ENCODE data around the gene NEUROD1.
A peak's percentile ranks its signal among the peaks of the same experiment; 100 is the strongest.

Gene NEUROD1

DNA sequence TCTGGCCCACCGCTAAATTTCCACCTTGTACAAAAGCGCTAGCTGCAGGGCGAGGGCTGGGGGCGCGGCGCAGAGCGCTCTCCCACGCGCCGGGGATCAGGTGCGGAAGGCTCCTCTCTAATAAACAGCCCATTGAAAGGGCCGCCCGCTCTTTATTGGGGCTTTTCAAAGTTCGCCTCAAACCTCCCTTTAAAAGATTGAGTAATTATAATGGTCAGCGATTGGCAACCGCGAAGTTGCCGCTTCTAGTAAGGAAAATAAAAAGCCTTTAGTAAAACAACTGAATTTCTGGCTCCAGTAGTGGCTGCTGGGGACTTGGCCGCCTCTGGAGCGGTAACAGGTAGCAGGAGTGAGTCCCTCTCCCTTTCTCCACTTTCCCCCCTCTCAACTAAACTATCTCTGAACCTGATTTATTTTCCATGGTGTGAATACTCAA is 755 bp downstream of the NEUROD1 start:
- no peak for DNase-seq

DNA sequence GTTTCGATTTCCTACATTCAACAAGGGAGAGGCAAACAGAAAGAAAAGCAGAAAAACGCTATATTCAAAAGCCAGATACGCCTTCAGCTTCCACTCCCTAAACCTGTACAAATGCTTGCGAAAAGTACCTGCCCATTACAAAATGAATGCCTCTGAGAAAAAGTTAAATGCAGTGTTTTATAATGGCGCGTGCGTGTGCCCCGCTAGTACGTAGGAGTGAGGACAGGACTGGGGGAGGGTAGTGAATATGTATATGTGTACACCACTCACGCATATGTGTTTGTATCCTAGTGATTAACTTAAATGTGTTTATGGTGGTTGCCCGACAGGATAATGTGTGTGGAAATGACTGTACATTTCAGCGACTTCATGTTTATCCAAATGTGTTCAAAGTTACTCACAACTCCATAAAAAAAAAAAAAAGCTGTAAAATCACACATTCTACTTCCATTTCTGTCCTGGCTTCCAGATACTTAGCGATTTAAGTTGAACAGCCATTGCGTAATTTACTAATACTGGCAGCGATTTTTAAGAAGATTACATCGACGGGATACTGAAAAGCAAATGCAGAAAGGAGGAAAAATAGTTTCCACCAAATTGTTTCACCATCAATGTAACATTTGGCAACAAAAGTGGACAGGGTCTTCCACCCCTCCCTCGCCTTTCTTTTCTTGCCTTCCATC is 1.3 kb downstream of the NEUROD1 start:
- no peak for DNase-seq

DNA sequence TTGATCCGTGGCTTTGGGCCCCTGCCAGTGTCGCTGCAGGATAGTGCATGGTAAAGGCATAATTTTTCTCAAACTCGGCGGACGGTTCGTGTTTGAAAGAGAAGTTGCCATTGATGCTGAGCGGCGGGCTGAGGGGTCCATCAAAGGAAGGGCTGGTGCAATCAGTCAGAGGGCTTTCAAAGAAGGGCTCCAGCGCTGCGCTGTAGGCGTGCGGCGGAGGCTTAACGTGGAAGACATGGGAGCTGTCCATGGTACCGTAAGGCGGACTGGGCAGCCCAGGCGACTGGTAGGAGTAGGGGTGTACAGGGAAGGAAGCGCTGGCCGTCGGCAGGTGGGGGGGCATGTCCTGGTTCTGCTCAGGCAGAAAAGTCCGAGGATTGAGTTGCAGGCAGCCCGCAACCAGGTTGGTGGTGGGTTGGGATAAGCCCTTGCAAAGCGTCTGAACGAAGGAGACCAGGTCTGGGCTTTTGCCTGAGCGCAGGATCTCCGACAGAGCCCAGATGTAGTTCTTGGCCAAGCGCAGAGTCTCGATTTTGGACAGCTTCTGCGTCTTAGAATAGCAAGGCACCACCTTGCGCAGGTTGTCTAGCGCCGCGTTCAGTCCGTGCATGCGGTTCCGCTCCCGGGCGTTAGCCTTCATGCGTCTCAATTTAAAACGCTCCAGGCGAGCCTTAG is 2.3 kb downstream of the NEUROD1 start:
- DNase-seq, result peak; percentile 74

DNA sequence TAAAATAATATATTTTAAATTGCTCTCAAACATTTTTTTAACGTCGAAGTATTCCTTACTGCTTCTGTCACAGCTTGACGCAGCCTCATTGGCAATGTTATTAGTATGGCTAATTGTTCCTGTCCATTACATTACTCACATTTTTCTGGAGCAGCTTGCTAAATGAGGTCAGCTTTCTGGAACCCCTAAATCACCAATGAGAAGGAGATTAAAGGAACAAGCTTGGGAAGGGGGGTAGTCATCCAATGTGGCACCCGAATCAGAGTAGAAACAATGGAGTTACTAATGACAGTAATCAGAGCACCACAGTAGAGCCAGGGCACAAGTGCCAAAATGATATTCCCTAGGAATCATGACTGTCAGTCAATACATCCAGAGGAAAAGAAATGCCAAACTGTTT is 5.1 kb downstream of the NEUROD1 start:
- no peak for DNase-seq

DNA sequence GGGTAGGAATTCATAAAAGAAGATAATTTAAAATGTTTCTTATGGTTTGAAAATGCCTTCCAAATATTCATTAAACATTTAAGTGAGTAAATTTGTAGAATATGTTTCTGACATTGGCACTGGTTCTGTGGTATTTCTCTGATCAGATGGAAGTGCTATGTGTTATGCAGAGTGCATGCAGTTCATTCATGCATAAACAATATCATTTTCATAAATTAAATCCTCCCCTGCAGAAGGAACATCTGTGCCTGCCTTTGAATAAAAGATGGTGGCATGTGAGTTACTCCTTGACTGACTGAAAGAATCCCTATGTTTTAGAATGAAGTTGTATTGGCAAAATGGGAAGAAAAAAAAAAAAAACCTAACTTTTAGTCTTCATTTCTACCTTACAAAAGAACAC is 5.9 kb downstream of the NEUROD1 start:
- DNase-seq, result no peak

DNA sequence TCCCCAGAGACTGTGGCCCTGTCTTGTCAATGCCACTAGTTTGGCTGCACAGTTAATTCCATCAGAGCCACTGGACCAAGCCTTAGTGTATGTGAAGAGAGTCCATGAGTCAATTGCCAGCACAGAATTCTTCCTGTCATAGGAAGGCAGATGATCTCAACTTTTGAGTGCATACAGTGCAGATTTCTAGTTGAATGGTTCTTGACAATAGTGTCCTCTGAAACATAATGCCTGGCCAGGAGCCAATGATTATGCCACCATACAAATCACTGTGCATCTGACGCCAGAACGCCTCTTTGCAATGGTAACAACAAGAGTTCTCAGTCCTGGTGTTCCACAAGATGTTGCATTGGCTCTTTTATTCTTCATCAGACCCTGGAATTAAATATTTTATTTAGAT is 7.1 kb downstream of the NEUROD1 start:
- DNase-seq, result no peak

DNA sequence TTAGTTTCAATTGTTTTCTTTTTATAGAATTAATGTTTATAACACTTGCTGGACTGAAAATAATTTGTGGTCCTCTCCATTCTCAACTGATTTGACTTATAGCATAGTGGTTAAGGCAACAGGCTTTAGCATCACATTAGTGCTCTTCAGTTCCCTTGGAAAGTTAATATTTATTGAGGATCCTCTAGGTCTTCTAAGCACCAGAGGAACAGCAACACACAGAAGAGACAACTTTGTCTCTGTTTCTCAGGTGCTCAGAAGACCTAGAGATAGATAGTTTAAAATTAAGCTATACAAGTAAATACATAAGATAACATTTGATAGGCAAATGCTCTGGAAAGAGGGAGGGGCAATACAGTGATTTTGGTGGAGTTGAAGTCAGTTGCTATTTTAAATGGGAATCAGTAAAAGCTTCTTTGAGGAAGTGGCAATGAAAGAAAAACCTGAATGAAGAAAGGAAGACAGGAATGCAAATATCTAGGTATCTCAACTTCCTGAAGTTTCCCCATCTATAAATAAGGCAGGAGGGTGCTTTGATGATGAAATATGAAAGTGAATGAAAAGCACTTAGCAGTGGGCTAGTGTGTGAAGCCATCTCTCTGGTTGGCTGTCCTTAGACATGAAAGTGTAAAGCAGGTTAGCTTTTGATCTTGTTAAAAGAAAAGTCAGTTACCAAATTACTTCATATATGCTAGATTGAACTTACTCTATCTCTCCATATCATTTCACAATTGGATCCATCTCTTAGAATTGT is 7.9 kb downstream of the NEUROD1 start:
- DNase-seq, result no peak

DNA sequence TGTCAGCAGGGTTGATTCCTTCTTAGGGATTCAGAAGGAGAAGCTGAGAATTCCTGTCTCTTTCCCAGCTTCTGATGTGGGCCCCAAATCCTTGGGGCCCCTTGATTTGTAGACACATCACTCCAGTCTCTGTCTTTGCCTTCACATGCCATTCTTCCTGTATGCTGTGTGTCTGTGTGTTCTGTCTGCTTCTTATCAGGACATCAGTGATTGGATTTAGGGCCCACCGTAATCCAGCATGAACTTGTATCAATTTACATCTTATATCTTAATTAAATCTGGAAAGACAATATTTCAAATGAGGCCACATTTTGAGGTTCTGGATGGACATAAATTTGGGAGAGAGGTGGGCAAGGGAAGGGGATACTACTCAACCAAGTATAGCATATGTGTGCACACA is 9.7 kb downstream of the NEUROD1 start:
- no peak for DNase-seq

DNA sequence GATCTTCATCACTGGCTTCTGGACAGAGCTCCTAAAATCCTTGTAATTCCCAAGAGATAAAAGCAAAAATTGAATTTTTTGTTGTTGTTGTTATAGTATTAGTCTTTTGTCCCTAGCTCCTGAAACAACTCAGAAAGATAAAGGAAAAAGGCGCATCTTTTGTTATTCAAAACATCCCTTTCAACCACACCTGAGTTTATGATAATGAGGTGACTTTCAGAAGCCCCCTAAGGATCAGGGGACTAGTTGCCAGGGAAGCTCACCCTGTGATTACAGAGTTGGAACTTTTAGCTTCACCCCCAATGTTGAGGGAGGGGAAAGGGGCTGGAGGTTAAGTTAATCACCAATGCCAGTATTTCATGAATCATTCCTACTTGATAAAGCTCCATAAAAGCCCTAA is 13.1 kb downstream of the NEUROD1 start:
- DNase-seq, result no peak

DNA sequence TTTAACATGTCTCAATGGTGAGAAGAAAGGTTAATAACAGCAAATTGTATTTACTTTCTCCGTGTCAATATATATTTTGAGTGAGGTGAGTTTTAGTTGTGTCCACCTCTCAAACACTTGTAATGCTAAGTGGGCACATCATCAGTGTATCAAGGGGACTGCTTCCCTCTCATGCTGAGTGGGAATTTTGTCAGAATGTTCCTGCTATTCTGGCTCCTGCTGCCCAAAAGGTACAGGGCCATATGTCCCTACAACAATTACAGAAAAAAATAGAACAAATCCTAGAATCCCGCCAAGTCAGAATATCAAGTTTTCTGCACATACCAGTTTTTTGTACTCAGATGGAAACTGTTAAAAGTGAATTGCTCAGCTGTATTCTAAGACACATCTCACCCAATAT is 18.0 kb downstream of the NEUROD1 start:
- no peak for DNase-seq

DNA sequence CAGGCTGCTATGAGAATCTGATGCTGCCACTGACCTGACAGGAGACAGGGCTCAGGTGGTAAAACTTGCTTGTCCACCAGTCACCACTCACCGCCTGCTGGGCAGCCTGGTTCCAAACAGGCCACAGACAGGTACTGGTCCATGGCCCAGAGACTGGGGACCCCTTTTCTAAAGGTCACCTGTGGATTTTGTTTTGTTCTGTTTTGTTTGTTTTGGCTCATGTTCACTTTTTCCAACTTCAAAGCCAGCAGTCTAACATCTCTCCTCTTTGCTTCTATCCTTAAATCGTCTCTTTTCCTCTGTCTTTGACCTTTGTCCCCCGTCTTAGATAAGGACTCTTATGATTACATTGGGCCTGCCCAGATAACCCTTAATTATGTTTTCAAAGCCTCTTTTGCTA is 20.1 kb downstream of the NEUROD1 start:
- no peak for DNase-seq

DNA sequence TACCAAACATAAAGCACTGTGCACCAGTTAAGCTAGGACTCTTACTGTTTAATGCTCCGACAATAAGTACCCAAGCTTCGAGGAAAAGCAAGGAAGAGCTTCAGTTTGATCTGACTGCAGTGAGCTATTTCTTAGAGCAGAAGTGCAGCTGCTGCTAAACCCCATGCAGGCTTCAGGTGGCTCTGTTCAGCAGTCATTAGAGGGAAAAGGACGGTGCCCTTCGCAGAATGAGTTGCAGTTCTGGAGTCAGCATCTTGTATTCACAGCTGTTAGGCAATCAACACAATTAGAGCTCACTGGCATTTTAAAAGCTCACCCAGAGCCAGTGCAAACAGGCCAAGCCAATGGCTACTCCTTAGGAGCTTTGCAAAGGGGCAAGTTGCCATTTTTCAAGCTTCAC is 21.9 kb downstream of the NEUROD1 start:
- DNase-seq, result no peak

DNA sequence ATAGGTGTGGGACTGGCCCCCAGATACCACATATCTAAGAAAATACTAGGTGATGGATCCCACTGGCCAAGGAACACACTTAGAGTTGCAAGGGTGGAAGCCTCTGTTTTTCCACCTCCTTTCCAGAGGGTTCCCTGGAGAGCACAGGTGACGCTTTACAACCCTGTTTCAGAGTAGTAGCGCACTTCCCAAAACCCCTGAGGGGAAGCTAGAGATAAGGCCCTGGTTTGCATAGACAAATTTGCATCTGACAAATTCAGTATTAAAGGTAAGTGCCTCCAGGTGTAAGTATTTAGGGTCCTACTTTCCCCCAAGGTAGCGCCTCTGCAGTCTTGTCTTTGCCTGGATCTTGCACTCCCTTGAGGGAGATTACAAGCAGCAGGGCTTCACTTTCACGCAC is 22.9 kb downstream of the NEUROD1 start:
- no peak for DNase-seq

DNA sequence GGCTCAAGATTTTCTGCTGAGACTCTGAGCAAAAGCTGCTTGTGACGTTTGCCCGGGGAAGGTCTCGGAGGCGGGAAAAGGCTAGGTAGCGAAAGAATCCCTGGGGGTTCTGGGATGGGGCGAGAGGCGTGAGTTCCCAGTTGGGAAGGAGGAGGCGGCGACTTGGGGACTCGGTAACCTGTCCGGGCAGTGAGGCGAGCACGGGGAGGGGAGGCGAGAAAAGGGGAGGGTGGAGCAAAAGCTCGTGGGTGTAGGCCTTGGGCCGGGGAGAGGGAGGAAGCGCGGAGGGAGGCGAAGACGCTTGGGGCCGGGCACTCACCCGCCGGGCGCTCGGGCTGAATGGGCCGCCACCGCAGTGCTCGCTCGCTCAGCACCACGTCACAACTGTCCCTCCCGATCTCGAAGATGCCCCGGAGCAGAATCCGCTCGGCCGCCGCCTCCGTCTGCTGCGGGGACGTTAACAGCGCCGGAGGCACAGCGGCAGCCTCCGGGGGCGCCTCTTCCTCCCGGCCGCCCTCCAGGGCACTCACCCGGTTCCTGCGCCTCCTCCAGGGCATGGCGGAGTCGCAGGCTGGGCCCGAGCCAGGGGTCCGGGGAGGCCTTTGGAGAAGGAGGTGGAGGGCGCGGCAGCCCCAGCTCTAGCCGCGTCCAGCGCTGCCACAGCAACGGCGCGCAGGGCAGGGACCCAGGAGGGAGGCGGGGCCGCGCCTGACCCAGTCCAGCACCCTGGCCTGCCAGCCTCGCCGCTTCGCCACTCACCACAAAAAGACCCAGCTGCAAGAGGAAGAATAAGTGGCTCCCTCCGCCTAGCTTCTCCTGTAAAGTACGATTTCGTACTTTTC is 23.6 kb downstream of the NEUROD1 start, which contains the start of gene CERKL:
Gene CERKL, minus strand, starts transcription at position 656 of the 842 bp plus-strand sequence. Its CDS starts 99 bp downstream, at position 557.
- DNase-seq, result peak; percentile 21

DNA sequence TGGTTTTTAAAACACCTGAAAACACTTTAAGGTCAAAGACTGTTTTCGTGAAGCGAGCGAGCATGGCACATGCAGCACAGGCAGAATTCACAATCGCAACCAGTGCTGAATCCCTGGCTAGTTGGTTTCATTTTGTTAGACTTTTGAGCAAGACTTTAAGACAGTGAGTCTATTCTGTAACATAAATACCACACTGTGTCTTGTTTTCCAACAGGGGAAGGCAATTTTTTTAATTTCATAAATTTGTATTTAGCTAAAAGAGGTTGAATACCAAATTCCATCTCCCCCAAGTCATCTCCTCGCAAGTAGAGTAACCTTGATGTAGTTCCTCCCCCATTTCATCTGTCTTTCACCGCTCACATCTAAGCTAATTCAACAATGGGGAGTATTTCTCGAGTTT is 24.8 kb downstream of the NEUROD1 start:
- no peak for DNase-seq

DNA sequence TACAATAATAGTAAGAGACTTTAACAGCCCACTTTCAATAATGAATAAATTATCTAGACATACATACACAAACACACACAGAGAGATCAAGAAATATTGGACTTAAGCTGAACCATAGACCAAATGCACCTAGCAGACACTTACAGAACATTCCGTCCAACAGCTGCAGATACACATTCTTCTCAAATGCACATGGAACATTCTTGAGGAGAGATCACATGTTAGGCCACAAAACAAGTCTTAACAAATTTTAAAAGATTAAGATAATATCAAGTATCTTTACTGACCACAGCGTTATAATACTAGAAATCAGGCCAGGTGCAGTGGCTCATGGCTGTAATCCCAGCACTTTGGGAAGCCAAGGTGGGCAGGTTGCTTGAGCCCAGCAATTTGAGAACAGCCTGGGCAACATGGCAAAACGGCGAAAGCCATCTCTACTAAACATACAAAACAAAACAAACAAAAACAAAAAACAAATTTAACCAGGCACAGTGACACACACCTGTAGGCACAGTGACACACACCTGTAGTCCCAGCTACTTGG is 30.8 kb downstream of the NEUROD1 start:
- DNase-seq, result no peak

DNA sequence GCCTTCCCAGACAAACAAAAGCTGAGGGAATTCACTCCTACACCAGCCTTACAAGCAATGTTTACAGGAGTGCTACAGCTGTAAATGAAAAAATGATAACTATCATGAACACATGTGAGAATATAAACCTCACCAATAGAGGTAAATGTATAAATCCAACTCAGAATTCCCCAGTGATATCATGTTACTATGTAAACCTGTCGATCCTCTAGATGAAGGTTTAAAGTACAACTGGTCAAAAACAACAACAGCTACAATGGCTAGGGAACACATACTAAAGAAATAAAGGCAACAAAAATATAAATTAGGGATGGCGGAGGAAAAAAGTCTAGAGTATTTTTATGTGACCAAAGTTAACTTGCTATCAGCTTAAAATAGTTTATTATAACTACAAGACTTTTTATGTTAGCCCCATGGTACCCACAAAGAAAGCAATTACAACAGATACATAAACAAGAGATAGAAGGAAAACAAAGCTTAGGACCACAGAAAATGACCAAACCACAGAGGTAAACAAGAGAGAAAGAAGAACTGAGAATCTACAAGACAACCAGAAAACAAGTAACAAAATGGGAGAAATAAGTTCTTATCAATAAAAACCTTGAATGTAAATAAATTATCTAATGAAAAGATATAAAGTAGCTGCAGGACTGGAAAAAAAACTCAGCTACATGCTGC is 31.7 kb downstream of the NEUROD1 start:
- no peak for DNase-seq

DNA sequence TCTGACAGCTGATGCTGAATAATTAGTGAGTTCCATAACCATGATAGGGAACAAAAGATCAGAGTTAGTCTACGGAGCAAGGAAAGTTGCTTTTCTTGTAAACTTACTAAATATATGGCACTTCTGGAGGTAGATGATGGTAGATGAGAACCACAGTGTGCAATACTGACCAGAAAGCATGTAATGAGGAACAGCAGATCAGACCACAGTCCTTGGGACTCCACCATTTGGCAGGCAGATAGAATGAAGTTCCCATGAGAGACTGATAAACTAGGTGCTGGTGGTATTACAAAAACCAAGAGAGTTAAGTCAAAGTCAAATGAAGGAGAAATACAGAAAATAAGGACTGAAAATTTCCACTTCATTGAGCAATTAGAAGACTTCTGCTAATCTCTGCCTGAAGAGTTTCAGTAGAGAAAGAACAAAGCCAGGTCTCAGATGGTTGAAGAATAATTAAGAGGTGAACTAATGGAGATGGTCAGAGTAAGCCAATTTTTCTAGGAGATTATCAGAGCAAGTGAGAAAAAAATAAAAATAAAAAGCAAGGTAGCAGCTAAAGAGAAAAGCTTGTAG is 33.8 kb downstream of the NEUROD1 start:
- no peak for DNase-seq

DNA sequence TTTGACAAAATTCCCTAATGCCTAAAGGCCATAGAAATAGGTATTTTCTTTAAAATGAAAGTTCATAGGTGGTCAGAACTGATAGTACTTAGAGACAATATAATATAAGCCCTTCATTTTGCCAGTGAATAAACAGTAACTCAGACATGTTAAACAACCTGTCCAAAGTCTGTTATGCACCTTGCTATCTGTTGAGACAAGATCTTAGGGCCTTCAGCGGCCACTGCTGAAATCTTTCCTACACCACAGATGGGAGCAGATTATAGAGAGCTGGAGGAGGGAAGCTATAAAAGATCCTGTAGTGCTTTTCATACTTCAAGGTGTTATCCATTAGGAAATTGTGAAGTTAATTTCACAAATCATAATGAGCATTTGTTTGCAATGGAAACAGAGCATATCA is 37.2 kb downstream of the NEUROD1 start:
- no peak for DNase-seq

DNA sequence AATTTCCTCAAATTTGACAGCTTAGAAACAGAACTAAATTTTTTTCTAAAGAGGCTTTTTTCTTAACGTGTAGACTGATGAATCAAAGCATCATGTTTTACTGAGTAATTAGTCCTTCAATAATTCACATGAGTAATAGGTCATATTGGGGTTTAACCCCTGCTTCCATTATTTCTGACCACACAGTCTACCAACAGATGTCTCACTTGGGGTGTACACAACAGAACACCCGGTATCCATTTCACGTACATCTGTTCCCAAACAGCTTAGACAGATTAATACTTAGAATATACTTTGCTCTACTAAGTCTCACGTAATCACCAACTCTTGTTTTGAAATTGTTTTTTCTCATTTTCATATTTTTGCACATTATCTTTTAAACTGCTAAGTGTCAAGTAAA is 38.2 kb downstream of the NEUROD1 start:
- DNase-seq, result no peak

DNA sequence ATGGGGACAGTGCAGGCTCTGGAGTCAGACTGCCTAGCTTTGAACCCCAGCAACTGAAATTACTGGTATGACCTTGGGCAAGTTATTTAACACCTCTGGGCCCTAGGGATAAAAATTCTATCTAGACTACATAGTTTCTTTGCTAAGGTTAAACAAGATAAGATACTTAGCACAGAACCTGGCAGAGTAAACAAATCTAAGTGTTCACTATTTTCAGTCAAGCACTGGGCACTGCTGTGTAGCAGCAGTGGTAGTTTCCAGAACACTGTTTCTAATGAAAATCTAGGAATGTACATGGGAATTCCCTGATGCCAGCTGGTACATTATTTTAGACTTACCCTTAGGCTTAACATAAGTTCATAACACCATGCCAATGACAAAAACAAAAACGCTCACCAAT is 40.6 kb downstream of the NEUROD1 start:
- DNase-seq, result no peak
